ENCODE results near the gene MXRA7. TPM values are rescaled to one million over a fixed set of nuclear protein-coding genes. Genes with fewer than 3 reads are reported as not detected.
"Not testable (repeated sequence)": the region's sequence is repeated elsewhere in the genome, so short reads cannot be mapped to it uniquely, and the experiment has no call there.

MXRA7 gene
- total RNA-seq, 4 donors from 2014 or later = 124 to 230 (median 197) TPM

GRCh38 chr17:76716146-76716838 is 5.5 kb upstream of the MXRA7 start:
- Histone ChIP-seq H3K27ac (peak overlapping the region in 3 of 4 donors; percentile 61 to 76 (median 63)), H3K4me3 (no peak overlapping the region), H3K4me1 (peaks cover 0 to 44% (median 14%) of the 10 kb centered on the region in 4 donors), H3K9me3 (no peaks in the 10 kb centered on the region), H3K36me3 (peaks cover 14 to 82% (median 32%) of the 10 kb centered on the region in 3 donors), H3K27me3 (no peaks in the 10 kb centered on the region)
- WGBS, 2 donors = 64 to 68% methylated on average over 13 of the region's 13 CpGs
- TF ChIP-seq CTCF (IDR thresholded peaks at IDR 0.05) (no peak), POLR2A (IDR thresholded peaks at IDR 0.05) (no peak), EP300 (IDR thresholded peaks at IDR 0.05) (peak in 1 of 2 donors; percentile 77)
- peak; percentile 17 to 53 for DNase-seq (ENCODE audit: low spot score in 2 of 2)

DNA sequence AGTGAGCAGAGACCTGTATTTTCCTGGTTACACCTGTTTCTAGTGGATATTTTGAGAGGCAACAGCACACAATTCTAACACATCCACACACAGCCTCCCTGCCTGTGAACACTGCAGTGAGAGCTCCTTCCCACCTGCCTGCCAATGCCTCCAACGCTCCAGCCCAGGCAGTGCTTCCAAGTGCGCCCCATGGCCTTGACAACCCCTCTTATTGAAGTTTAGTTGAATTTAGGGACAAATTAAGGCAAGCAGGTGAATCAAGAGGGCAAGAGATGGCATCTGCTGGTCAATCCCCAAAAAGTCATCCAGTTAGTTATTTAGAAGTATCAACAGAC is 4.7 kb upstream of the MXRA7 start:
- no peak for TF ChIP-seq CTCF (IDR thresholded peaks at IDR 0.05)
- no peak overlapping the region for H3K4me3 ChIP-seq
- H3K27ac ChIP-seq = peak overlapping the region in 3 of 4 donors; percentile 15 to 76 (median 61)
- no peak for DNase-seq (ENCODE audit: low spot score in 2 of 2)
- WGBS, 2 donors = 94 to 96% methylated on average over 2 of the region's 2 CpGs
- peaks cover 14 to 73% (median 26%) of the 10 kb centered on the region in 3 donors for H3K36me3 ChIP-seq
- H3K4me1 ChIP-seq = peaks cover 0 to 45% (median 17%) of the 10 kb centered on the region in 4 donors
- H3K9me3 ChIP-seq = no peaks in the 10 kb centered on the region
- no peaks in the 10 kb centered on the region for H3K27me3 ChIP-seq

DNA sequence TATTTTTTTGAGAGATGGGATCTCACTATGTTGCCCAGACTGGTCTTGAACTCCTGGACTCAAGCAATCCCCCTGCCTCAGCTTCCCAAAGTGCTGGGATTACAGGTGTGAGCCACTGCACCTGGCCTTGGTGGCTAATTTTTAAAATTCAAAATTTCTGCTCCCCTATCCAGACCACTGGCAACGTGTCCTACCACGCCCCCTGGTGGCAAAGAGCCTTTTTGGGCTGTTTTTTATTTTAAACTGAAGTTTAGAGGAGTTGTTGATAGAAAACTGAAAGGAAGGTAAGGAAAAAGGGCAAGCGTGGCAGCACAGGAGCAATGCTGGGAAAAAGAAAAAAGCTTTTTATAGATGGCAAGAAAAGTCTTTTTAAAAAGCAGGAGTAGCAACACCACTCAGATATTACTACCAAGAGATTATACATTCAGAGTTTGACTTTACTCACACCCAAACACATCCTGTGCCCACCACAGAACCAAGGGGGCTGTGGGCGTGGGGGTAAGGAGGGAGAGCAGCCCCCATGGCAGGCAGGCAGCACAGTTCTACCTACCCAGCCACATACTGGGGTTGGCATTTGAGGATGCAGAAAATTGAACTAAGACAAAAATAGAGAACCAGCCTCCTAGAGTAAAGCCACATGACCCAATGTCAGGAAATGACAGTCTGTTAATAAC is 4.2 kb upstream of the MXRA7 start:
- Histone ChIP-seq H3K36me3 (peaks cover 12 to 68% (median 21%) of the 10 kb centered on the region in 3 donors), H3K4me3 (no peak overlapping the region), H3K27ac (peak overlapping the region in 3 of 4 donors; percentile 55 to 61 (median 55)), H3K9me3 (no peaks in the 10 kb centered on the region), H3K4me1 (peaks cover 0 to 45% (median 17%) of the 10 kb centered on the region in 4 donors), H3K27me3 (no peaks in the 10 kb centered on the region)
- peak; percentile 78 to 89 for DNase-seq (ENCODE audit: low spot score in 2 of 2)
- WGBS, 2 donors = 19 to 20% methylated on average over 4 of the region's 4 CpGs
- peak in 1 of 2 donors; percentile 33 for TF ChIP-seq EP300 (IDR thresholded peaks at IDR 0.05)
- peak; percentile 76 to 88 (median 78) for TF ChIP-seq CTCF (IDR thresholded peaks at IDR 0.05)
- TF ChIP-seq POLR2A (IDR thresholded peaks at IDR 0.05) = no peak

- H3K9me3 ChIP-seq = no peaks in the 10 kb centered on the region
- WGBS, 2 donors = 65 to 72% methylated on average over 5 of the region's 5 CpGs
- DNase-seq (ENCODE audit: low spot score in 2 of 2) = no peak
- peaks cover 0 to 50% (median 18%) of the 10 kb centered on the region in 4 donors for H3K4me1 ChIP-seq
- H3K4me3 ChIP-seq = no peak overlapping the region
- H3K27ac ChIP-seq = peak overlapping the region in 2 of 4 donors; percentile 34 to 61
- H3K36me3 ChIP-seq = peaks cover 6 to 62% (median 14%) of the 10 kb centered on the region in 3 donors
- H3K27me3 ChIP-seq = no peaks in the 10 kb centered on the region
- TF ChIP-seq EP300 (IDR thresholded peaks at IDR 0.05) = no peak
- TF ChIP-seq CTCF (IDR thresholded peaks at IDR 0.05) = no peak
- TF ChIP-seq POLR2A (IDR thresholded peaks at IDR 0.05) = no peak
These were observed 3.6 kb upstream of the MXRA7 start for GRCh38 chr17:76714336-76714735.

DNA sequence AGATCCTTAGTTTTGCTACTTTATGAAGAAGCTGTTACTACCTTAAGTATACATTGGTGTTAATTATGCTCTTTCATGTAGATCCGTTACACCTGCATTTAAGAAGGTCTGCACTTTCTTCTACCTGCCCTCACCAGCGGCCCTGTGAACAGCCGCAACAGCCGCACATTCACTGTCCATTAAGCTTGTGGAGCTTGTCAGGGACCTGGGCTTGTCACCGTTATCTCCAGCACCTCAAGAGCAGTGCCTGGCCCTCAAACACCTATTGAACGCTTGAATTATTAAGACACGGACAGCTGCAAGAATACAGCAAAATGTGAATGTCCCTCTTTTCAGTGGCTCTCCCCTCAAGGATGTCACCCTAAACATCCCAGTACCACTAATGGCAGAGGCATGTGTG is 3.0 kb upstream of the MXRA7 start:
- H3K4me1 ChIP-seq = peaks cover 0 to 55% (median 21%) of the 10 kb centered on the region in 4 donors
- H3K27me3 ChIP-seq = no peaks in the 10 kb centered on the region
- no peaks in the 10 kb centered on the region for H3K9me3 ChIP-seq
- DNase-seq (ENCODE audit: low spot score in 2 of 2) = no peak
- no peak overlapping the region for H3K4me3 ChIP-seq
- TF ChIP-seq CTCF (IDR thresholded peaks at IDR 0.05) (no peak), POLR2A (IDR thresholded peaks at IDR 0.05) (no peak), EP300 (IDR thresholded peaks at IDR 0.05) (no peak)
- H3K27ac ChIP-seq = peak overlapping the region in 1 of 4 donors; percentile 61
- H3K36me3 ChIP-seq = peaks cover 4 to 56% (median 12%) of the 10 kb centered on the region in 3 donors
- 96% methylated on average over 7 of the region's 7 CpGs for WGBS, 2 donors

GRCh38 chr17:76712321-76712720 is 1.6 kb upstream of the MXRA7 start:
- H3K4me3 ChIP-seq; H3K9me3 ChIP-seq; DNase-seq (ENCODE audit: low spot score in 2 of 2); H3K27me3 ChIP-seq: not testable (repeated sequence)
- Histone ChIP-seq H3K27ac (peak overlapping the region in 2 of 4 donors; percentile 47 to 93), H3K4me1 (peaks cover 0 to 70% (median 35%) of the 10 kb centered on the region in 4 donors), H3K36me3 (peaks cover 0 to 42% (median 4%) of the 10 kb centered on the region in 3 donors)
- 52 to 65% methylated on average over 7 of the region's 7 CpGs for WGBS, 2 donors
